Neural crest cell (in vitro differentiated cells): ENCODE results near the gene ARNT2. TPM values are rescaled to one million over a fixed set of nuclear protein-coding genes. Genes with fewer than 3 reads are reported as not detected.

Source experiments
- DNase-seq: peaks from one replicate; pipeline ENCODE4 v3.0.0; 2021; ENCODE audit warnings: low read depth, mixed read lengths, low spot score
- H3K27ac Mint-ChIP-seq: one replicate; pipeline ENCODE4 v1.8.0; 2021; ENCODE audit warnings: mild to moderate bottlenecking, mixed read lengths; ENCODE audit not compliant: unreplicated experiment
- H3K27me3 Mint-ChIP-seq: 2 replicates; pipeline ENCODE4 v1.8.0; 2021; ENCODE audit warnings: low read depth, mild to moderate bottlenecking, mixed read lengths
- H3K36me3 Mint-ChIP-seq: 2 replicates; pipeline ENCODE4 v1.8.0; 2021; ENCODE audit warnings: low read depth, mild to moderate bottlenecking, mixed read lengths
- H3K4me1 Mint-ChIP-seq: 2 replicates; pipeline ENCODE4 v1.8.0; 2021; ENCODE audit warnings: mixed read lengths
- H3K4me3 Mint-ChIP-seq: one replicate; pipeline ENCODE4 v1.8.0; 2021; ENCODE audit warnings: mild to moderate bottlenecking, mixed read lengths
- H3K9me3 Mint-ChIP-seq: 2 replicates; pipeline ENCODE4 v1.8.0; 2021; ENCODE audit warnings: mixed read lengths
- total RNA-seq: library from RNA; stranded (reverse); gene quantifications from 2 replicates; pipeline ENCODE4 v1.2.1, GENCODE V29; 2021
- TF ChIP-seq, protein P1 (sequence below): fragments of 200-600 bp; sonication (generic); conservative IDR thresholded peaks from 2 replicates; pipeline ENCODE4 v1.5.0; 2021; ENCODE audit warnings: antibody characterized with exemption, mild to moderate bottlenecking

The ARNT2 gene
- total RNA-seq, 1 donor from 2014 or later, result 58.3 TPM

DNA sequence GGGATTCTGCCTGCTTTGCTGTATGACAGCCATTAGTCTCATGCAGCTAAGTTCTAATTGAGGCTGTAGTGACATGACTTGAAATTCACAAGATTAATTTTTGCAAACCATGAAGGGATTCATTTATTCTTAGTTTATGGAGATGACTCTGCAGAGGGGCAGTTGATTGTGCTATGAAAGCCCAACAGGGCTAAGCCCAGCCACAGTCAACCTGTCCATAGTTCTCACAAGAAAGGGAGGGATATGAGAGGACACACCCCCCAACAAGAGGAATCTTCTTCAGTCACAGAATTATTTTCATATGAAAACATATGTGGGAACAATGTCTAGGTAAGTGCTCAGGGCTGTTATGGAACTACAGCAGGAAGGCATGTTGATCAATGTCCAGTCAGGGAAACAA lies 229.0 kb downstream of the ARNT2 start:
- Mint-ChIP-seq H3K4me1 (no peaks in the 10 kb centered on the region), H3K36me3 (no peaks in the 10 kb centered on the region), H3K27ac (no peak overlapping the region), H3K9me3 (no peaks in the 10 kb centered on the region), H3K4me3 (no peak overlapping the region), H3K27me3 (peaks cover 4% of the 10 kb centered on the region)
- TF ChIP-seq, protein P1, sequence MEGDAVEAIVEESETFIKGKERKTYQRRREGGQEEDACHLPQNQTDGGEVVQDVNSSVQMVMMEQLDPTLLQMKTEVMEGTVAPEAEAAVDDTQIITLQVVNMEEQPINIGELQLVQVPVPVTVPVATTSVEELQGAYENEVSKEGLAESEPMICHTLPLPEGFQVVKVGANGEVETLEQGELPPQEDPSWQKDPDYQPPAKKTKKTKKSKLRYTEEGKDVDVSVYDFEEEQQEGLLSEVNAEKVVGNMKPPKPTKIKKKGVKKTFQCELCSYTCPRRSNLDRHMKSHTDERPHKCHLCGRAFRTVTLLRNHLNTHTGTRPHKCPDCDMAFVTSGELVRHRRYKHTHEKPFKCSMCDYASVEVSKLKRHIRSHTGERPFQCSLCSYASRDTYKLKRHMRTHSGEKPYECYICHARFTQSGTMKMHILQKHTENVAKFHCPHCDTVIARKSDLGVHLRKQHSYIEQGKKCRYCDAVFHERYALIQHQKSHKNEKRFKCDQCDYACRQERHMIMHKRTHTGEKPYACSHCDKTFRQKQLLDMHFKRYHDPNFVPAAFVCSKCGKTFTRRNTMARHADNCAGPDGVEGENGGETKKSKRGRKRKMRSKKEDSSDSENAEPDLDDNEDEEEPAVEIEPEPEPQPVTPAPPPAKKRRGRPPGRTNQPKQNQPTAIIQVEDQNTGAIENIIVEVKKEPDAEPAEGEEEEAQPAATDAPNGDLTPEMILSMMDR, result no peak
- DNase-seq, result no peak

DNA sequence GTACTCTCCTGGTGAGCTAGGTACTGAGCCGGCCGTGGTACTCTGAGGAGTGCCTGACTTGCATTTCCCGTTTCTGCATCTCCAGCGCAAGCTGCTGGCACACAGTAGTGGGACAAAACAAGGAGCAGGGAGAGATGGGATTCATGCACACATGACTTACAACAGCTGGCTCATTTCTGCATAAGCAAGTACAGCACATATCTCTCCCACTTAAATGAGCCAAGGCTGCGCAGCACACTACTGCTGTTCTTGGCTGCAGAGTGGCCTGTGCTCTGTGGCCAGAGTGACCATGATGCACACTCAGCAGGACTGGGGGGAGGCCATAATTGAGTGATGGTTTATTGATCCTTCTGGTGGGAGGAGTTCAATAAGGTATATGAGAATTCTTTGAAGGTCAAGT lies 231.8 kb downstream of the ARNT2 start:
- peaks cover 1% of the 10 kb centered on the region for H3K9me3 Mint-ChIP-seq
- no peaks in the 10 kb centered on the region for H3K4me1 Mint-ChIP-seq
- TF ChIP-seq, protein P1, result no peak
- H3K4me3 Mint-ChIP-seq, result no peak overlapping the region
- H3K27me3 Mint-ChIP-seq, result peaks cover 4% of the 10 kb centered on the region
- DNase-seq, result no peak
- H3K27ac Mint-ChIP-seq, result no peak overlapping the region
- peaks cover under 1% of the 10 kb centered on the region for H3K36me3 Mint-ChIP-seq

DNA sequence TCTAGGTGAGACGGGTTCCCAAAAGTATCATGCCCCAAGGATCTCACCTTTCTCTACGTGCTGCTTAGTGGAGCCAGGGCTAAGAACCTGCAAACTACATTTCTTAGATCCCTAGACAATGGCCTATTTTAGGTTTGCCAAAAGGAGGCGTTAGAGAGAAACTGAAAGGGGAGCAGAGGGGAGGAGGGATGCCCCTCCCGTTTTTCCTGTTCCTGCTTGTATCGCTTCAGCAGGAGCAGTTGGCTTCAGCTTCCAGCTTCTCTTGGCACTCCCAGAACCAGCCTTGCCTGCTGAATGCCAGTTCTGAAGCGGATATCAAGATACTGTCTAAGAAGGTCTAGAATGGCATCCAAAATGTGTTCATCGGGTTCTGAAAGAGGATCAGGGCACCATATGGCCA lies 232.5 kb downstream of the ARNT2 start:
- Mint-ChIP-seq H3K4me3 (no peak overlapping the region), H3K4me1 (no peaks in the 10 kb centered on the region), H3K36me3 (peaks cover 3% of the 10 kb centered on the region), H3K27me3 (peaks cover 4% of the 10 kb centered on the region), H3K27ac (no peak overlapping the region), H3K9me3 (peaks cover 4% of the 10 kb centered on the region)
- no peak for DNase-seq
- TF ChIP-seq, protein P1, result no peak

DNA sequence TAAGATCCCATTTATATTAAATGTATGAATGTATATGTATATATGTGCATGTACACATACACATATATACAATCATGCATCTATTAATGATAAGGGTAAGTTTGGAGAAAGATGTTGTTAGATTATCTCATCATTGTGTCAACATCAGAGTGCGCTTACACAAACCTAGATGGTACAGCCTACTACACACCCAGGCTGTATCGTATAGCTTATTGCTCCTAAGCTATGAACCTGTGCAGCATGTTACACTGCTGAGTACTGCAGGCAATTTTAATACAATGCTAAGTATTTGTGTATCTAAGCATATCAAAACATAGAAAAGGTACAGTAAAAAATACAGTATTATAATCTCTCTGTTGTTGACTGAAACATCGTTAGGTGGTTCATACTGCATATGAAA lies 233.6 kb downstream of the ARNT2 start:
- TF ChIP-seq, protein P1, result no peak
- no peak overlapping the region for H3K27ac Mint-ChIP-seq
- DNase-seq, result no peak
- H3K27me3 Mint-ChIP-seq, result peaks cover 4% of the 10 kb centered on the region
- no peak overlapping the region for H3K4me3 Mint-ChIP-seq
- H3K4me1 Mint-ChIP-seq, result no peaks in the 10 kb centered on the region
- H3K9me3 Mint-ChIP-seq, result peaks cover 7% of the 10 kb centered on the region
- peaks cover 6% of the 10 kb centered on the region for H3K36me3 Mint-ChIP-seq

DNA sequence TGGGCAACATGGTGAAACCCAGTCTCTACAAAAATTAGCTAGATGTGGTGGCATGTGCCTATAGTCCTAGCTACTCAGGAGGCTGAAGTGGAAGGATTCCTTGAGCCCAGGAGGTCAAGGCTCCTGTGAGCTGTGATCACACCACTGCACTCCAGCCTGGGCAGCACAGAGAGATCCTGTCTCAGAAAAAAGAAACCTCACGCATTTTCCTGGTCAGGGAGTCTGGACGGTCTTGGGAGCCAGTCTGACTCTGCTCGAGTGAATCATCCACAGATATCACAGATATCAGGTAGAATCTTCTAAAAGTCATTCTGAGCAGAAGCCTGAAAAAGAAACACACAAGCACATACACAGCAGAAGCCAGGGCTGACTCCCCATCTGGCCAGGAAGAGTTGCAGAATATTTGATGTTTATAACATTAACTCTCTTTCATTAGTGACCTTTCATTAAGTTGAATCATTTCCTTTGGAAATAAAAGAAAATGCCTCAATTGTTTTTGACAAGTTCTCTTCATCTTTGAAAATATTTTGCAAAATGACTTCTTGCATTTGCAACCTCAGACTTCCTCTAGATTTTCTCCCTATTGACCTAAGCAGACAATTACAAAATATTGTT lies 234.5 kb downstream of the ARNT2 start:
- Mint-ChIP-seq H3K27ac (no peak overlapping the region), H3K27me3 (peaks cover 4% of the 10 kb centered on the region), H3K36me3 (peaks cover 6% of the 10 kb centered on the region), H3K4me3 (no peak overlapping the region), H3K9me3 (peaks cover 7% of the 10 kb centered on the region), H3K4me1 (no peaks in the 10 kb centered on the region)
- no peak for DNase-seq
- TF ChIP-seq, protein P1, result no peak

DNA sequence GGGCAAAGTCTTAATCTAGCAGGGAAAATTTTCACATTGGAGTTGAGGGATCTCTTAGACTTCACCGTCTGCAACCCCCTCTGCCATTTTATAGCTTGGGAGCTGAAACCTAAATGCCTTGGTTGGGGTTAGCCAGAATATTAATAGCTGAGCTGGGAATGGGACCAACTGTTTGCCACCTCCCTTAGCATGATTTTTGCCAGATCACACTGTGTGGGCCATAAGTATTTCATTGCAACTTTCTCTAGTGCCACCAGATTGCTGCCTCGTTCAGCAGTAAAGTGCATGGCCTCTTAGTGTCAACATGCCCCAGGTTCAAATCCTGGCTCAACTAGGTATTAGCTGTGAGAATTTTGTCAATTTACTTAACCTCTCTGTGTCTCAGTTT lies 235.0 kb downstream of the ARNT2 start:
- no peak for DNase-seq
- TF ChIP-seq, protein P1, result no peak
- H3K27me3 Mint-ChIP-seq, result peaks cover 4% of the 10 kb centered on the region
- H3K4me3 Mint-ChIP-seq, result no peak overlapping the region
- H3K9me3 Mint-ChIP-seq, result peaks cover 7% of the 10 kb centered on the region
- no peak overlapping the region for H3K27ac Mint-ChIP-seq
- no peaks in the 10 kb centered on the region for H3K4me1 Mint-ChIP-seq
- peaks cover 6% of the 10 kb centered on the region for H3K36me3 Mint-ChIP-seq
